Keratinocyte (primary cell): ENCODE data around the gene EGFL7.

Source experiments
- EZH2 ChIP-seq: IDR thresholded peaks from one replicate; pipeline ENCODE4 v1.6.1; 2012; ENCODE audit warnings: inconsistent platforms, mild to moderate bottlenecking, low read length, moderate library complexity
- TF ChIP-seq, protein P1 (sequence below), 3 experiments: IDR thresholded peaks in 1 of 3; conservative IDR thresholded peaks in 1 of 3; optimal IDR thresholded peaks in 1 of 3; 2 replicates in 2 of 3; 3 replicates in 1 of 3; pipeline versions ENCODE3 to v1.5.1; 2011; ENCODE audit warnings: low read length in 3 of 3, mild to moderate bottlenecking in 3 of 3, moderate library complexity in 2 of 3, control low read depth in 1 of 3, inconsistent platforms in 1 of 3; ENCODE audit not compliant: insufficient read depth in 2 of 3; ENCODE audit errors: extremely low read depth in 1 of 3

DNA sequence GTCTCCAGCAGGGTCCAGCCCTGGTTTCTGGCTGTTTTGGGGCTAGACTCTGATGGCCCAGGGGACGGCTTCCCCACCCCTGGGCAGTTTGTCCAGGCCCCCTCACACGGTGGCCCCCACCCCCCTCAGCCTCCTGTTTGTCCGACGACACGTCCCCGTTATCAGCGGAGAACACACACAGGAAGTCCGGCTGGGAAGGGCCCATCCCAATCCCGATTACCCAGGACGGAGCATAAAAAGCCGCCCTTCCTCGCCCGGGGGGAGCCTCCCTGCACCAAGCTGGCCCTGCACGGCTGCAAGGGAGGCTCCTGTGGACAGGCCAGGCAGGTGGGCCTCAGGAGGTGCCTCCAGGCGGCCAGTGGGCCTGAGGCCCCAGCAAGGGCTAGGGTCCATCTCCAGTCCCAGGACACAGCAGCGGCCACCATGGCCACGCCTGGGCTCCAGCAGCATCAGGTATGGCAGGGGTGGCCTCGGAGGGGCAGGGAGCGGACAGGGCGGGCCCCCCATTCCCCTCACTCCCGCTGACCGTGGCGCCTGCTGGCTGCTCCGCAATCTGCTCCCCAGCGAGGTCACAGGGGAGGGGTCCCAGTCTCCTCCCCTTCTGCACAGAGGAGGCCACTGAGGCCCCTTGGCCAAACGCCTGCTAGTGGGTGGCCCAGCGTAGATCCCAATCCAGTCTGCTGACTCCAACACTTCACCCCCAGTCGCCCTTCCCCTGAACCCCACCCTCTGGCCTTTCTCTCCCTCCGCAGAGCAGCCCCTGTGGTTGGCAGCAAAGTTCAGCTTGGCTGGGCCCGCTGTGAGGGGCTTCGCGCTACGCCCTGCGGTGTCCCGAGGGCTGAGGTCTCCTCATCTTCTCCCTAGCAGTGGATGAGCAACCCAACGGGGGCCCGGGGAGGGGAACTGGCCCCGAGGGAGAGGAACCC lies at the start of gene EGFL7:
- TF ChIP-seq, protein P1, sequence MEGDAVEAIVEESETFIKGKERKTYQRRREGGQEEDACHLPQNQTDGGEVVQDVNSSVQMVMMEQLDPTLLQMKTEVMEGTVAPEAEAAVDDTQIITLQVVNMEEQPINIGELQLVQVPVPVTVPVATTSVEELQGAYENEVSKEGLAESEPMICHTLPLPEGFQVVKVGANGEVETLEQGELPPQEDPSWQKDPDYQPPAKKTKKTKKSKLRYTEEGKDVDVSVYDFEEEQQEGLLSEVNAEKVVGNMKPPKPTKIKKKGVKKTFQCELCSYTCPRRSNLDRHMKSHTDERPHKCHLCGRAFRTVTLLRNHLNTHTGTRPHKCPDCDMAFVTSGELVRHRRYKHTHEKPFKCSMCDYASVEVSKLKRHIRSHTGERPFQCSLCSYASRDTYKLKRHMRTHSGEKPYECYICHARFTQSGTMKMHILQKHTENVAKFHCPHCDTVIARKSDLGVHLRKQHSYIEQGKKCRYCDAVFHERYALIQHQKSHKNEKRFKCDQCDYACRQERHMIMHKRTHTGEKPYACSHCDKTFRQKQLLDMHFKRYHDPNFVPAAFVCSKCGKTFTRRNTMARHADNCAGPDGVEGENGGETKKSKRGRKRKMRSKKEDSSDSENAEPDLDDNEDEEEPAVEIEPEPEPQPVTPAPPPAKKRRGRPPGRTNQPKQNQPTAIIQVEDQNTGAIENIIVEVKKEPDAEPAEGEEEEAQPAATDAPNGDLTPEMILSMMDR (optimal IDR thresholded peaks at IDR 0.05 in 1 of 3, IDR thresholded peaks at IDR 0.05 in 1 of 3, conservative IDR thresholded peaks at IDR 0.05 in 1 of 3; ENCODE audit: extremely low read depth in 1 of 3, insufficient read depth in 2 of 3, low read length in 3 of 3) = no peak
- TF ChIP-seq EZH2 = no peak
